ENCODE measurements around the gene OGT. TPM values are rescaled to one million over a fixed set of nuclear protein-coding genes. Genes with fewer than 3 reads are reported as not detected.
A peak's percentile ranks its signal among the peaks of the same experiment; 100 is the strongest.

OGT gene
- total and polyA plus RNA-seq, 10 of the 15 experiments (the other 5 are each of a cell fraction or from before 2014, with no cell fraction given) = 38.2 to 671 (median 107) TPM

DNA sequence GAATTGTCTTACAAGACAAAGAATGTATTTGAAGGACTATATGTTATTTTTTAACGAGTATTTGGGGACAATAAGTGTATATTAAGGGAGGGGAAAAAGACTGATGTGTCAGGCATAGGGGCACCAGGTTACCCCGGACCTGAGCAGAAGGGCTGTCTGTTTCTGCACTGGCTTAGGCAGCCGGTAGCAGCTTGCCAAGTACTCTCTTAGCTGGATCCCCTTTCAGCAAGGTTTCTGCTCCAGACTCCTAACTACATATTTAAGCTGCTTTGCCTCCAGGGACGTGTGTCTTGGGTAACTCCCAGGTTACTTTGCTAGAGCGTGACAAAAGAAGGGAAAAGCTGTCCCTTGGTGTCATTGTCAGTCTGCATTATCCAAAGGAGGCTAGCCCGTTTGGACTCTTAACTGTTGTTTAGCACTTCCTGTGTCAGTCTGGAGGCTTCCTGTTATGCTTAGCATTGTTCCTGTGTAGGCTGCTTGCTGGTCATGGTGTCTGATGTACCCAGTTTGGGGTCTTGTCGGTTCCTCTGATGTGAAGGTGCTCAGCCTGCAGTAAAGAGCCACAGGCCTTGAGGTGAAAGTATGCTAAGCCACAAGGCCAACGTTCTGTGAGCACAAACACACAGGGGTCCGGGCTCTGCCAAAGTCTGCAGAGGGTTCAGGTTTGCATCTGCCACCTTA lies 73.8 kb downstream of the OGT start:
- ChIA-PET CTCF (interaction anchor here (1.1 to 1.7 kb wide), 3 partner anchors 36 to 46 kb away, joined by 3 to 9 read pairs (median 3); no protein-coding TSS in a partner anchor), RAD21 (ENCODE audit: unreplicated experiment) (no interaction called here), SMC1A (ENCODE audit: uncharacterized antibody, unreplicated experiment) (interaction anchor here (0.8 to 1.2 kb wide), 4 partner anchors 9 to 176 kb away, joined by 3 read pairs; partner anchors contain the start of gene CXCR3), POLR2A (interaction anchor here (0.5 kb wide), 1 partner anchor 207 kb away, joined by 6 read pairs; no protein-coding TSS in a partner anchor)
- H3K4me2 ChIP-seq (ENCODE audit: control insufficient read depth, insufficient read depth) = no peak overlapping the region
- in situ Hi-C loops (cut with MboI) (no loop called here), intact Hi-C loops (cut with micrococcal nuclease; ENCODE audit: unreplicated experiment) (no loop called here)
- BruUV-seq (replicated peaks) = no TSS peak
- DNase-seq (ENCODE audit: low read depth, low spot score) = no peak
- no peak overlapping the region for H2AFZ ChIP-seq (ENCODE audit: control insufficient read depth, low read depth, low read length)
- no peak overlapping the region for H3K4me3 ChIP-seq
- no peaks in the 10 kb centered on the region for H3K79me2 ChIP-seq (ENCODE audit: control insufficient read depth, insufficient read depth, low read length)
- H3K9ac ChIP-seq (ENCODE audit: control insufficient read depth, insufficient read depth, low read length) = no peak overlapping the region
- no peak for FAIRE-seq
- H3K27me3 ChIP-seq (replicated peaks in 1 of 2; ENCODE audit: control insufficient read depth in 2 of 2, insufficient read depth in 2 of 2, low read length in 1 of 2) = no peaks in the 10 kb centered on the region; a peak in 1 of 4 replicates
- peaks cover 0 to 9% of the 10 kb centered on the region in 2 experiments; a peak in 3 of 4 replicates for H3K36me3 ChIP-seq (ENCODE audit: control insufficient read depth in 2 of 2, insufficient read depth in 2 of 2, low read length in 1 of 2)
- no peak overlapping the region for H3K27ac ChIP-seq (ENCODE audit: control insufficient read depth, insufficient read depth)
- no peaks in the 10 kb centered on the region for H4K20me1 ChIP-seq (ENCODE audit: control insufficient read depth, insufficient read depth)
- peak; percentile 38 for ATAC-seq
- H3K4me1 ChIP-seq (ENCODE audit: control insufficient read depth, insufficient read depth, low read length) = no peaks in the 10 kb centered on the region
- H3K9me3 ChIP-seq (replicated peaks; ENCODE audit: control insufficient read depth, insufficient read depth, low read length) = no peaks in the 10 kb centered on the region; the same call in 2 of the 3 replicates
- WGBS (ENCODE audit: insufficient coverage, insufficient replicate concordance, low lambda C conversion rate, missing lambda C conversion rate) = 39% methylated on average over 9 of the region's 9 CpGs
- TF ChIP-seq ETV6 (conservative IDR thresholded peaks at IDR 0.05 in 1 of 2, IDR thresholded peaks at IDR 0.05 in 1 of 2; ENCODE audit: borderline replicate concordance in 1 of 2, low read depth in 1 of 2) (no peak), FOS (IDR thresholded peaks at IDR 0.05; ENCODE audit: borderline replicate concordance, extremely low read depth, insufficient read length) (no peak), POLR2AphosphoS5 (IDR thresholded peaks at IDR 0.05; ENCODE audit: low read length) (no peak), PKNOX1 (IDR thresholded peaks at IDR 0.05) (no peak), SMAD1 (IDR thresholded peaks at IDR 0.05; ENCODE audit: low read depth, partially characterized antibody) (no peak), EZH2 (IDR thresholded peaks at IDR 0.05; ENCODE audit: borderline replicate concordance, control insufficient read depth, low read depth, low read length) (no peak), IKZF2 (IDR thresholded peaks at IDR 0.05) (no peak), ZSCAN29 (IDR thresholded peaks at IDR 0.05) (no peak), SUPT20H (IDR thresholded peaks at IDR 0.05; ENCODE audit: borderline replicate concordance, control insufficient read depth, low read depth, low read length) (no peak), EED (IDR thresholded peaks at IDR 0.05; ENCODE audit: low read depth) (no peak), RBBP5 (conservative IDR thresholded peaks at IDR 0.05) (no peak), ZNF207 (IDR thresholded peaks at IDR 0.05; ENCODE audit: borderline replicate concordance) (no peak)
- TF ChIP-seq, protein P1, sequence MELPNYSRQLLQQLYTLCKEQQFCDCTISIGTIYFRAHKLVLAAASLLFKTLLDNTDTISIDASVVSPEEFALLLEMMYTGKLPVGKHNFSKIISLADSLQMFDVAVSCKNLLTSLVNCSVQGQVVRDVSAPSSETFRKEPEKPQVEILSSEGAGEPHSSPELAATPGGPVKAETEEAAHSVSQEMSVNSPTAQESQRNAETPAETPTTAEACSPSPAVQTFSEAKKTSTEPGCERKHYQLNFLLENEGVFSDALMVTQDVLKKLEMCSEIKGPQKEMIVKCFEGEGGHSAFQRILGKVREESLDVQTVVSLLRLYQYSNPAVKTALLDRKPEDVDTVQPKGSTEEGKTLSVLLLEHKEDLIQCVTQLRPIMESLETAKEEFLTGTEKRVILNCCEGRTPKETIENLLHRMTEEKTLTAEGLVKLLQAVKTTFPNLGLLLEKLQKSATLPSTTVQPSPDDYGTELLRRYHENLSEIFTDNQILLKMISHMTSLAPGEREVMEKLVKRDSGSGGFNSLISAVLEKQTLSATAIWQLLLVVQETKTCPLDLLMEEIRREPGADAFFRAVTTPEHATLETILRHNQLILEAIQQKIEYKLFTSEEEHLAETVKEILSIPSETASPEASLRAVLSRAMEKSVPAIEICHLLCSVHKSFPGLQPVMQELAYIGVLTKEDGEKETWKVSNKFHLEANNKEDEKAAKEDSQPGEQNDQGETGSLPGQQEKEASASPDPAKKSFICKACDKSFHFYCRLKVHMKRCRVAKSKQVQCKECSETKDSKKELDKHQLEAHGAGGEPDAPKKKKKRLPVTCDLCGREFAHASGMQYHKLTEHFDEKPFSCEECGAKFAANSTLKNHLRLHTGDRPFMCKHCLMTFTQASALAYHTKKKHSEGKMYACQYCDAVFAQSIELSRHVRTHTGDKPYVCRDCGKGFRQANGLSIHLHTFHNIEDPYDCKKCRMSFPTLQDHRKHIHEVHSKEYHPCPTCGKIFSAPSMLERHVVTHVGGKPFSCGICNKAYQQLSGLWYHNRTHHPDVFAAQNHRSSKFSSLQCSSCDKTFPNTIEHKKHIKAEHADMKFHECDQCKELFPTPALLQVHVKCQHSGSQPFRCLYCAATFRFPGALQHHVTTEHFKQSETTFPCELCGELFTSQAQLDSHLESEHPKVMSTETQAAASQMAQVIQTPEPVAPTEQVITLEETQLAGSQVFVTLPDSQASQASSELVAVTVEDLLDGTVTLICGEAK (IDR thresholded peaks at IDR 0.05; ENCODE audit: borderline replicate concordance) = no peak

Data from GM12878 (cell line).